ENCODE results near the gene NACC1. TPM values are rescaled to one million over a fixed set of nuclear protein-coding genes. Genes with fewer than 3 reads are reported as not detected.

NACC1 gene
- total and polyA plus RNA-seq, 5 donors = 27.6 to 44.2 (median 40.2) TPM

DNA sequence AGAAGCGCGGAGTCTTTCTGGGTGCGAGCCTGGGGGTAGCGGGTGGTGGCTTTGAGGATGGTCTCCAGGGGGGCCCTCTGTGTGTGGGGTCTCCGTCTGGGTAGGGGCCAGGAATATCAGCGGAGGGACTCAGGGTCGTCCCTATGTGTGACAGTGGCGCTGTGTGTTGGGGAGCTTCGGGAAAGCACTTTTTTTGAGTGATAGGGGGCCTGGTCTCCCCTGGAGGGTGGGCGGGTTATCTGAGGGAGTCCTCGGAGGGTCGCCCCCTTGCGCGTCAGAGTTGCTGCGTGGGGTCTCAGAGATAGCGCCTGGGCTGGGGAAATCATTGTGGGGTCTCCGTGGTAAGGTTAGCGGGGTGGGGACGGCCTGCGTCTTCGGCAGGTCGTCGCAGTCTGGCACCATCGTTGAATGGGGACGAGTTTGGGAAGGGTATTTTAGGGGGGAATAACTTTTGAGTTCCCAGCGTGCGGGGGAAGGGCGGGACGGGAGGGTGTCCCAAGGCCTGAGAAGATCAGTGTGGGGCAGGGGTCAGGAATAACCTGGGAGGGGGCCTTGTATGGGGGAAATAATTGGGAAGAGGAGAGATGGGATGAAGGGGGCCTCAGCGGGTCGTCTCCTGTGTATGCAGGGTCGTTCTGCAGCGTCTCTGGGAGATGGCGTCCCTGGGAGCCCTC, 33.0 kb downstream of the NACC1 start:
- no peaks in the 10 kb centered on the region for H3K9me3 ChIP-seq (ENCODE audit: control insufficient read depth, low read length)
- intact Hi-C loops (cut with DNase I) = no loop called here
- H3K4me1 ChIP-seq (ENCODE audit: control insufficient read depth, insufficient read depth, low read length) = peaks cover 4% of the 10 kb centered on the region
- peak overlapping the region; percentile 77 for H3K4me3 ChIP-seq (ENCODE audit: low read length)
- DNase-seq (peak in 1 of 3 donors; percentile 41), ATAC-seq (no peak)
- no peaks in the 10 kb centered on the region for H3K27me3 ChIP-seq (ENCODE audit: control insufficient read depth, insufficient read depth)
- peak overlapping the region; percentile 99 for H3K27ac ChIP-seq (ENCODE audit: low read length)
- WGBS = under 1% methylated on average over 34 of the region's 34 CpGs

DNA sequence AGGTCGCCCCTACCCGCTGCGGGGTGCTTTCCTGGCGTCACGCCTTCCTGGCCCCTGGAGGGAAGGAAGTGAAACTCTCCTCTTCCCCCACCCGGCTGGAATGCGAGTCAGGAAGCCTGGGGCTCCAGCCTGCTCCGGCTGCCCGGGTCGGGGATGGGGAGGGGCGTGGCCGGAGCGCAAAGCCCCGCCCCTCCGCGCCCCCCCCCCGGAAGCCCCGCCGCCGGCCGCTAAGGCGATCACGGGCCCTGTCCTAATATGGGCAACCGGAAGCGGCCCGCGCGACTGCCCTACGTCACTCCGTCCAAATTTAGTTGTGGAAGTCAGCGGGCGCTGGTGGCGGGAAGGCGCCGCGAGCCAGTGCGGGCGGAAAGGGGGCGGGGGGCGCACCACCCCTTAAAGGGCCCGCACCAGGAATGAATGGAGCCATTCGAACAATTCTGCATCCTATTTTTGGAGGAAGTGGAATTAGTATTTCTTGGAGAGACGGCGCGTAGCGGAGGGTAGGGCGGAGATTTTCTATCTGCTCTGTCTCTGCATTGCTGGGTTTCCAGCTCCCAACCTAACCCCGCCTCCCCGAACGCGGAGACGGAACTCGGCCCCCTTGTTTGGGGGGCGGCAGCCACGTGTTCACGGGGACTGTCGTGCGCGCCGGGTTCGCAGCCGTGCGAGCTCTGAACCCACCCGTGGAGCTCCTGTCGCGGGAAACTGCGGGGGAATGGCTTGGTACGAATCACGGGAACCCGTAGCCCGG, 33.7 kb downstream of the NACC1 start:
- intact Hi-C loops (cut with DNase I) = no loop called here

GRCh38 chr19:13152356-13152973, 34.4 kb downstream of the NACC1 start:
- H3K4me1 ChIP-seq (ENCODE audit: control insufficient read depth, insufficient read depth, low read length) = peaks cover 4% of the 10 kb centered on the region
- H3K4me3 ChIP-seq (ENCODE audit: low read length) = peak overlapping the region; percentile 72
- H3K27ac ChIP-seq (ENCODE audit: low read length) = peak overlapping the region; percentile 91
- peak; percentile 0 for ATAC-seq
- H3K27me3 ChIP-seq (ENCODE audit: control insufficient read depth, insufficient read depth) = no peaks in the 10 kb centered on the region
- intact Hi-C loops (cut with DNase I) = no loop called here
- H3K9me3 ChIP-seq (ENCODE audit: control insufficient read depth, low read length) = no peaks in the 10 kb centered on the region
- no peak for DNase-seq
- under 1% methylated on average over 25 of the region's 25 CpGs for WGBS

More for the DNA sequence above, 33.7 kb downstream of the NACC1 start:
- WGBS = under 1% methylated on average over 71 of the region's 71 CpGs
- Histone ChIP-seq H3K4me3 (ENCODE audit: low read length) (peak overlapping the region; percentile 77), H3K4me1 (ENCODE audit: control insufficient read depth, insufficient read depth, low read length) (peaks cover 4% of the 10 kb centered on the region), H3K9me3 (ENCODE audit: control insufficient read depth, low read length) (no peaks in the 10 kb centered on the region), H3K27me3 (ENCODE audit: control insufficient read depth, insufficient read depth) (no peaks in the 10 kb centered on the region), H3K27ac (ENCODE audit: low read length) (peak overlapping the region; percentile 99)
- ATAC-seq (peak; percentile 72 to 80), DNase-seq (peak; percentile 98 to 99 (median 99))

DNA sequence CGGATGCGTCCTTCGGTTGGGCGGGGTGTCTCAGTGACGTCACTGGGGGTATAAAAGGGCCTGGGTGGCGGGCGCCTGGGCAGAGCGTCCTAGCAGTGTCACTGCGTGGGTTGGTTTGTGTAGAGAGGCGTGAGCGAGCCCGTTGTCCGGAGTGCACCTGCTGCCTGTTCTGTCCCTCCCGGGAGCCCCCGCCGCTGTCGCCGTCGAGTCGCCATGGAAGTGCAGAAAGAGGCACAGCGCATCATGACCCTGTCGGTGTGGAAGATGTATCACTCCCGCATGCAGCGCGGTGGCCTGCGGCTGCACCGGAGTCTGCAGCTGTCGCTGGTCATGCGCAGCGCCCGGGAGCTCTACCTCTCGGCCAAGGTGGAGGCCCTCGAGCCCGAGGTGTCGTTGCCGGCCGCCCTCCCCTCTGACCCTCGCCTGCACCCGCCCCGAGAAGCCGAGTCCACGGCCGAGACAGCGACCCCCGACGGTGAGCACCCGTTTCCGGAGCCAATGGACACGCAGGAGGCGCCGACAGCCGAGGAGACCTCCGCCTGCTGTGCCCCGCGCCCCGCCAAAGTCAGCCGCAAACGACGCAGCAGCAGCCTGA, 35.0 kb downstream of the NACC1 start:
- peak overlapping the region; percentile 72 for H3K4me3 ChIP-seq (ENCODE audit: low read length)
- intact Hi-C loops (cut with DNase I) = no loop called here
- H3K27me3 ChIP-seq (ENCODE audit: control insufficient read depth, insufficient read depth) = no peaks in the 10 kb centered on the region
- H3K9me3 ChIP-seq (ENCODE audit: control insufficient read depth, low read length) = no peaks in the 10 kb centered on the region
- peaks cover 4% of the 10 kb centered on the region for H3K4me1 ChIP-seq (ENCODE audit: control insufficient read depth, insufficient read depth, low read length)
- H3K27ac ChIP-seq (ENCODE audit: low read length) = peak overlapping the region; percentile 91
- WGBS = 1% methylated on average over 59 of the region's 59 CpGs
- DNase-seq (peak; percentile 93 to 98 (median 97)), ATAC-seq (peak; percentile 57 to 69)

DNA sequence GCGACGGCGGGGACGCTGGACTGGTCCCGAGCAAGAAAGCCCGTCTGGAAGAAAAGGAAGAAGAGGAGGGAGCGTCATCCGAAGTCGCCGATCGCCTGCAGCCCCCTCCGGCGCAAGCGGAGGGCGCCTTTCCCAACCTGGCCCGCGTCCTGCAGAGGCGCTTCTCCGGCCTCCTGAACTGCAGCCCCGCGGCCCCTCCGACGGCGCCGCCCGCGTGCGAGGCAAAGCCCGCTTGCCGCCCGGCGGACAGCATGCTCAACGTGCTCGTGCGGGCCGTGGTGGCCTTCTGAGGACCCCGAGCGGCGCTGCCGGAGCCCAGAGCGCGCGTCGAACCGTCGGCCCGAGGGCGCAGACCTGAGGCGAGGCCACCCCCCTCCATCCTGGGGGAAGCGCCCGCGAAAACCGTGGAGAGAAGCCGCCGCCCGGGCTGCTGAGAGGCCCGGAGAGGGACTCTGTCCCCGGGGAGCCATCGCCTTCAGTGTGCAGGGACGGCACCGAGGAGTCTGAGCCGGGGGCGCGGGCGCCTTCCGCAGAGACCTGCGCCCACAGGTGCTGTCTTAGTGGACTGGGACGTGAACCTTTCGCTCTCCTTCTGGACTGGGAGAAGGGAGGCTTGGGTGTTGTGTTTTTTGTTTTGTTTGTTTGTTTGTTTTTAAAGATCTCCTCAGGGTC, 35.6 kb downstream of the NACC1 start:
- peak overlapping the region; percentile 91 for H3K27ac ChIP-seq (ENCODE audit: low read length)
- peaks cover 2% of the 10 kb centered on the region for H3K4me1 ChIP-seq (ENCODE audit: control insufficient read depth, insufficient read depth, low read length)
- 8% methylated on average over 69 of the region's 69 CpGs for WGBS
- intact Hi-C loops (cut with DNase I) = no loop called here
- no peaks in the 10 kb centered on the region for H3K9me3 ChIP-seq (ENCODE audit: control insufficient read depth, low read length)
- peak; percentile 55 to 82 (median 80) for DNase-seq
- peak overlapping the region; percentile 72 for H3K4me3 ChIP-seq (ENCODE audit: low read length)
- ATAC-seq = no peak
- H3K27me3 ChIP-seq (ENCODE audit: control insufficient read depth, insufficient read depth) = no peaks in the 10 kb centered on the region

- intact Hi-C loops (cut with DNase I) = no loop called here
- Histone ChIP-seq H3K9me3 (ENCODE audit: control insufficient read depth, low read length) (no peaks in the 10 kb centered on the region), H3K4me1 (ENCODE audit: control insufficient read depth, insufficient read depth, low read length) (no peaks in the 10 kb centered on the region), H3K4me3 (ENCODE audit: low read length) (peak overlapping the region; percentile 72), H3K27me3 (ENCODE audit: control insufficient read depth, insufficient read depth) (no peaks in the 10 kb centered on the region), H3K27ac (ENCODE audit: low read length) (peak overlapping the region; percentile 91)
- WGBS = 3% methylated on average over 21 of the region's 21 CpGs
- DNase-seq (peak; percentile 96 to 97 (median 97)), ATAC-seq (peak; percentile 34 to 50)
Observed at GRCh38 chr19:13154241-13154778, 36.2 kb downstream of the NACC1 start.

DNA sequence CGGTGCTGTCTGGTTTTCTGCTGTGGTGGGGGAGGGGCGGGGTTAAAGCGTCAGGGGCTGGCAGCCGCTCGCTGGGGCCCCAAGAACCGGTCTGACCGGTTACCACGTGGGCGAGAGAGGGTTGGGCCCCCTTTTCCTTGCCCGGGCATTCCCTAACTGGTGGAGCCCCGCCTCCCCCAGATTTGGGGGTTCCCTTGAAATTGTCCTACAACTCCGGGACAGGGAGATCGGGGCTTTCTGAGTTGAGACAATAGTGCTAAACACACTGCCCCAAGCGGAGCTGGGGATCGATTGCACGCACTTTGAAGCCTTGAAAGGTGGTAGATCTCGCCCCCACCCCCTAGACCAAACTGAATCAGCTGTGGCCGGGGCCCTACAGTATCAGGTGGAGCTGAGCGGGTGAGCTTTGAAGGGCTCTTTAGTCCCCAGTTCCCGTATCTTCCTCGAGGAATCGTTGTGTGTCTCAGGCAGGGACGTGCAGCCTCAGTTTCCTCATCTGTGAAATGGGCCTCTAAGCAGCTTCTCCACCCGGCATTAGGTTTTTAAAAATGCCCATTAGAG, 36.9 kb downstream of the NACC1 start:
- intact Hi-C loops (cut with DNase I) = no loop called here
- H3K4me1 ChIP-seq (ENCODE audit: control insufficient read depth, insufficient read depth, low read length) = no peaks in the 10 kb centered on the region
- WGBS = 16% methylated on average over 24 of the region's 24 CpGs

GRCh38 chr19:13155472-13156359, 37.7 kb downstream of the NACC1 start:
- Histone ChIP-seq H3K4me1 (ENCODE audit: control insufficient read depth, insufficient read depth, low read length) (no peaks in the 10 kb centered on the region), H3K4me3 (ENCODE audit: low read length) (peak overlapping the region; percentile 72), H3K9me3 (ENCODE audit: control insufficient read depth, low read length) (no peaks in the 10 kb centered on the region), H3K27ac (ENCODE audit: low read length) (peak overlapping the region; percentile 94), H3K27me3 (ENCODE audit: control insufficient read depth, insufficient read depth) (no peaks in the 10 kb centered on the region)
- ATAC-seq (peak; percentile 1 to 24), DNase-seq (peak; percentile 88 to 94 (median 92))
- 12% methylated on average over 55 of the region's 55 CpGs for WGBS
- intact Hi-C loops (cut with DNase I) = no loop called here

More for the DNA sequence above, 36.9 kb downstream of the NACC1 start:
- no peaks in the 10 kb centered on the region for H3K9me3 ChIP-seq (ENCODE audit: control insufficient read depth, low read length)
- ATAC-seq (no peak), DNase-seq (peak; percentile 72 to 87 (median 82))
- no peaks in the 10 kb centered on the region for H3K27me3 ChIP-seq (ENCODE audit: control insufficient read depth, insufficient read depth)
- peak overlapping the region; percentile 72 for H3K4me3 ChIP-seq (ENCODE audit: low read length)
- peak overlapping the region; percentile 94 for H3K27ac ChIP-seq (ENCODE audit: low read length)

GRCh38 chr19:13159713-13160112, 41.6 kb downstream of the NACC1 start:
- intact Hi-C loops (cut with DNase I) = loop anchor here in 1 of 4 donors (5.0 kb wide), 1 partner anchor 57 kb away; the partner anchor contains the start of gene LYL1
- WGBS = 96% methylated on average over 3 of the region's 3 CpGs
- Histone ChIP-seq H3K4me1 (ENCODE audit: control insufficient read depth, insufficient read depth, low read length) (peaks cover 7% of the 10 kb centered on the region), H3K9me3 (ENCODE audit: control insufficient read depth, low read length) (no peaks in the 10 kb centered on the region), H3K27me3 (ENCODE audit: control insufficient read depth, insufficient read depth) (no peaks in the 10 kb centered on the region), H3K4me3 (ENCODE audit: low read length) (no peak overlapping the region), H3K27ac (ENCODE audit: low read length) (no peak overlapping the region)
- no peak for ATAC-seq
- no peak for DNase-seq
